ENCODE results near the gene CRB3. TPM values are rescaled to one million over a fixed set of nuclear protein-coding genes. Genes with fewer than 3 reads are reported as not detected.

CRB3 gene
- total RNA-seq, 1 experiment from 2014 or later: not detected

Other genes starting within 250 kb of the CRB3 start
- 18.5 and 19.6 TPM in 2 replicates for gene MLLT1, start 184.3 kb upstream of the CRB3 start, total RNA-seq (2014; rRNA removed)
- gene ACER1, start 130.7 kb upstream of the CRB3 start, total RNA-seq (2014; rRNA removed): not detected in 2 replicates
- 107 and 126 TPM in 2 replicates for gene CLPP, start 102.7 kb upstream of the CRB3 start, total RNA-seq (2014; rRNA removed)
- gene ALKBH7, start 91.5 kb upstream of the CRB3 start, total RNA-seq (2014; rRNA removed): 25.4 and 35.0 TPM in 2 replicates
- 0.69 and 0.90 TPM in 2 replicates for gene PSPN, start 88.3 kb upstream of the CRB3 start, total RNA-seq (2014; rRNA removed)
- 59.4 and 64.3 TPM in 2 replicates for gene GTF2F1, start 71.1 kb upstream of the CRB3 start, total RNA-seq (2014; rRNA removed)
- gene KHSRP, start 39.5 kb upstream of the CRB3 start, total RNA-seq (2014; rRNA removed): 127 and 142 TPM in 2 replicates
- not detected in 2 replicates for gene SLC25A41, start 30.5 kb upstream of the CRB3 start, total RNA-seq (2014; rRNA removed)
- 5.5 TPM in 2 replicates for gene SLC25A23, start 4.5 kb upstream of the CRB3 start, total RNA-seq (2014; rRNA removed)
- gene DENND1C, start 17.5 kb downstream of the CRB3 start, total RNA-seq (2014; rRNA removed): not detected in 2 replicates
- not detected in 2 replicates for gene TUBB4A, start 38.0 kb downstream of the CRB3 start, total RNA-seq (2014; rRNA removed)
- gene TNFSF9, start 66.8 kb downstream of the CRB3 start, total RNA-seq (2014; rRNA removed): 1.3 and 1.7 TPM in 2 replicates
- 3.3 and 6.5 TPM in 2 replicates for gene CD70, start 126.9 kb downstream of the CRB3 start, total RNA-seq (2014; rRNA removed)
- not detected in 2 replicates for gene TNFSF14, start 205.9 kb downstream of the CRB3 start, total RNA-seq (2014; rRNA removed)

Data from LHCN-M2 (cell line).